Smooth muscle cell of the coronary artery (primary cell): ENCODE results near the gene ATP10B. TPM values are rescaled to one million over a fixed set of nuclear protein-coding genes. Genes with fewer than 3 reads are reported as not detected.

Source experiments
- total RNA-seq: library from RNA; depleted of rRNA; stranded (reverse); fragments of >200 nt; gene quantifications from 2 replicates; pipeline ENCODE4 v1.2.3, GENCODE V29; 2014; ENCODE audit warnings: low replicate concordance

The ATP10B gene
- under 0.01 TPM in 1 of 2 replicates, not detected in the other for total RNA-seq

DNA sequence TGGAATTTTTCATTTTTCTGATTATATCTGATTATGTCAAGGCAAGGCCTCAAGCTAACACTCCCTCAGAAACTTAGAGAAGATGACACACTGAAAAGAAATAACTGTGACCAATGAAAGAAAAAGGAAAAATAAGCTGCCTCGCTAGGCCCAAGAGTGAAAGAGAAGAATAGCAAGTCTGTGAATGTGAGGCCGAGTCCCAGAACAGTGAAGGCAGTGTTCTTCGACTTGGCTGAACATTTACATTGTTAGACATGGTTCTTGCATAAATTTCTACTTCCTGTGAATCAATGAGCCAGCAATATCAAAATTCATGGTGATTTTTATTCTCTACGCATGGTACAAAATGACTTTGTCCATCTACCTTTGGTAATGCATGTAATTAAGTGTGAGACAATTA, at the start of gene ATP10B:
ATP10B (minus strand) TSS at position 163 of the 400 bp plus-strand sequence. CDS start 164,137 bp downstream, outside the sequence.

